GM18951 (cell line): ENCODE data around the gene NKX1-2.

ENCODE experiments used
- POLR2A ChIP-seq: IDR thresholded peaks from 4 replicates; pipeline ENCODE4 v1.6.1; 2011; ENCODE audit warnings: mild to moderate bottlenecking; ENCODE audit not compliant: insufficient read length, insufficient read depth; ENCODE audit errors: extremely low read depth
- in situ Hi-C: fragments of 300-500 bp; cut with MboI; formaldehyde crosslinking; loops from one replicate; pipeline ENCODE4 v1.12.0; 2022; ENCODE audit warnings: low sequenced_read_pairs, mixed read lengths, inconsistent platforms; ENCODE audit not compliant: unreplicated experiment

The NKX1-2 gene

DNA sequence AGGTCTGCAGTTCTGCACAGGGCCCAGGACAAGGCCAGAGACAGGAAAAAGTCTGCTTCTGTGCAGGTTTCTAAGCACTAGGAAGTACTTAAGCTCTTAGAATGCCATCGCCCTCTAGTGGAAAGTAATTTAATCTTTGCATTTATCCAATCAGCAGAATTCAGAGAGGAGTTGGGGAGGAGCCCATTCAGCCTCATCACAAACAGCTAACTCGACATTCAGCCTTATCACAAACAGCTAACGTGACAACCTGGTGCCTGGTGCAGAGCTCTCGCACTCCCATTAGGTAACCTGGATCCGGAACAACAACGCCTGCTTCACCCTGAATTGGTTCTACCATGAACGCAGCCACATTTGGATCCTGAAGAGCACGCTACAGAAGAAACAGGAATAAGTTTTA is 46.3 kb downstream of the NKX1-2 start:
- in situ Hi-C loops = no loop called here

DNA sequence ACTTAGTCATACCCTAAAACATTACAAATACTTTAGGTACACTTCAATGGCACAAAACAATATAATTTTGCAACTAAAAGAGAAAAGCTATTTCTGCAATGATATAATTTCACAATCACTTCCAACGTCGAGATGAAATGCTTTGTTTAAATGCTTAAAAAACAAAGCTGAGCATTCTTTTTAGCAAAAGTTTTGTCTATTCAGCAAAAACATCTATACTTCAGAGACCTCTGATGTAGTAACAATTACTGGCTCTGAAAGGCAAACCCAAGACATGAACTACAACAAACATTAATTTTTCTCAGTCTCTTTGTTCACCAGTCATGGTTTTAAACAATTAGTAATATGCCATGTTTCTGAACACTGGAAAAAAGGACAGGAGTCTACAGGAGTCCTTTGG is 47.6 kb downstream of the NKX1-2 start:
- in situ Hi-C loops = no loop called here
- TF ChIP-seq POLR2A = no peak

More for the DNA sequence above, 46.3 kb downstream of the NKX1-2 start:
- no peak for TF ChIP-seq POLR2A

DNA sequence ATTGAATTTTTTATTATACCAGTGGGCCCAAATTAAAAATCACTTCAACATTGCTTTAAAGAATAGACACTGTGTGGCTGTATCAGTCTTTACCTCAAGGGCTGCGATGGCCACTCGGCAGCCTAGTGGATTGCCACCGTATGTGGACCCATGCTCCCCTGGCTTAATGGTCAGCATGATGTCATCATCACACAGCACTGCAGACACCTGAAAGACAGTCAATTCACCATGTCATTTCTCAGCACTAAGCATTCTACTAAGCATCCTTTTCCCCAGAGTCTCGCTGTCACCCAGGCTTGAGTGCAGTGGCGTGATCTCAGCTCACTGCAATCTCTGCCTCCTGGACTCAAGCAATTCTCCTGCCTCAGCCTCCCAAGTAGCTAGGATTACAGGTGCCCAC is 48.2 kb downstream of the NKX1-2 start:
- no peak for TF ChIP-seq POLR2A
- in situ Hi-C loops = no loop called here
